ENCODE results near the gene VPS8. TPM values are rescaled to one million over a fixed set of nuclear protein-coding genes. Genes with fewer than 3 reads are reported as not detected.

VPS8 gene
- total RNA-seq, 1 experiment from 2014 or later = 39.7 TPM

DNA sequence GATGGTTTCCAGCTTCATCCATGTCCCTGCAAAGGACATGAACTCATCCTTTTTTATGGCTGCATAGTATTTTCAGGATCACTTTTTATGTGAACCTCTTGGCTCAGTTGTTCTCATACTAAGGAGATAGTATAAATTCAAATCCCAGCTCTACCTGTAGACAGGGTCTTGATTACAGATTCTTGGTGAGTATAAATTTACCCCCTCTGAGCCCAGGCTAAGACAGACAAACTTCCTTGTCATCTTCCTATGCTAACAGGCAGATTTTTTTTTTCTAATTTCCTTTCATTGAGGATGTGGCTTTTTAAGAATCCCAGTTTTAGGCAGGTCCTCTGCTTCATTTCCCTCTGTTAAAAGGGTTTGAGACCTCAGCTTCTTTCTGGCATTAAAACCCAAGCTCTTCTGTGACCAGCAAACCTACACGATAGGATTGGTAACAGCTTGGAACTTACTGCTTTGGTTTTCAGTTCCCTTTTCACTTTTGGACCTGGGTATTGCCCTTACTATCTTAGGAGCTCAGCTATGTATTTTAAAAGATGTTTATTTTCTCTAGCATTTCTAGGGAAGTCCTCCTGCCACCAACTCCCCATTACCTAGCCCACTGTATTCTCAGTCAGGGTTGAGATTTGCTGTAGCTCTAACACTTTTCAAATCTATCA, 72.5 kb downstream of the VPS8 start:
- Histone ChIP-seq H2BK120ac (ENCODE audit: low read depth, low read length, poor library complexity, severe bottlenecking) (no peak overlapping the region), H3K4me1 (ENCODE audit: insufficient read depth, low read length) (peaks cover 3% of the 10 kb centered on the region; the same call in 1 of the 2 replicates), H3K23ac (ENCODE audit: insufficient read length, low read depth, low read length) (no peak overlapping the region), H3K23me2 (ENCODE audit: insufficient read length, low read depth, low read length, poor library complexity, severe bottlenecking) (no peaks in the 10 kb centered on the region), H4K8ac (replicated peaks; ENCODE audit: insufficient read length, low read depth, low read length) (no peak overlapping the region), H3K79me2 (ENCODE audit: insufficient read depth, low read length) (no peaks in the 10 kb centered on the region), H2BK20ac (ENCODE audit: low read depth, low read length, poor library complexity, severe bottlenecking) (no peak overlapping the region), H2BK5ac (ENCODE audit: insufficient read length, low read length) (no peak overlapping the region), H3T11ph (ENCODE audit: low read length) (no peak overlapping the region), H2AFZ (ENCODE audit: low read length) (no peak overlapping the region), H4K5ac (ENCODE audit: insufficient read length, low read depth, low read length) (no peak overlapping the region), H2BK15ac (ENCODE audit: low read depth, low read length) (no peak overlapping the region), H3K4ac (ENCODE audit: low read depth, low read length) (no peak overlapping the region), H2BK12ac (ENCODE audit: insufficient read length, low read depth, low read length) (no peak overlapping the region), H4K20me1 (ENCODE audit: control insufficient read depth, insufficient read depth, insufficient read length) (no peaks in the 10 kb centered on the region), H2AK5ac (ENCODE audit: insufficient read length, low read length) (no peak overlapping the region), H3K79me1 (ENCODE audit: insufficient read depth, low read depth, low read length, poor library complexity, severe bottlenecking) (no peaks in the 10 kb centered on the region), H3K9me3 (ENCODE audit: control insufficient read depth, low read depth, low read length) (no peaks in the 10 kb centered on the region), H3K56ac (ENCODE audit: insufficient read length, low read depth, low read length) (no peak overlapping the region), H3K14ac (ENCODE audit: insufficient read depth, low read length) (no peak overlapping the region), H4K91ac (ENCODE audit: insufficient read length, low read depth, low read length) (no peak overlapping the region), H3K27me3 (ENCODE audit: insufficient read depth, low read length) (no peaks in the 10 kb centered on the region), H3K4me2 (ENCODE audit: insufficient read depth, insufficient read length, low read length) (no peak overlapping the region), H3K18ac (ENCODE audit: insufficient read length, low read depth, low read length) (no peak overlapping the region), H3K27ac (ENCODE audit: insufficient read length, low read depth, low read length) (no peak overlapping the region), H3K9ac (ENCODE audit: extremely low read depth, insufficient read length, low read length) (no peak overlapping the region)
- H3K4me3 Mint-ChIP-seq = no peak overlapping the region
- peaks cover 7 to 14% of the 10 kb centered on the region in 2 experiments for H3K4me1 Mint-ChIP-seq
- no peak overlapping the region for H3K27ac Mint-ChIP-seq
- no peaks in the 10 kb centered on the region for H3K27me3 Mint-ChIP-seq (ENCODE audit: low read depth)
- DNase-seq = no peak
- WGBS (ENCODE audit: extremely low coverage, insufficient read length, low lambda C conversion rate) = no CpG with 5 or more reads among the region's 1 CpG
- H3K9me3 Mint-ChIP-seq = no peaks in the 10 kb centered on the region
- H3K36me3 Mint-ChIP-seq (ENCODE audit: insufficient read depth in 1 of 3, low read depth in 3 of 3) = peaks cover 0 to 11% (median 3%) of the 10 kb centered on the region in 3 experiments; a peak in 3 of 7 replicates
- TF ChIP-seq, protein P1, sequence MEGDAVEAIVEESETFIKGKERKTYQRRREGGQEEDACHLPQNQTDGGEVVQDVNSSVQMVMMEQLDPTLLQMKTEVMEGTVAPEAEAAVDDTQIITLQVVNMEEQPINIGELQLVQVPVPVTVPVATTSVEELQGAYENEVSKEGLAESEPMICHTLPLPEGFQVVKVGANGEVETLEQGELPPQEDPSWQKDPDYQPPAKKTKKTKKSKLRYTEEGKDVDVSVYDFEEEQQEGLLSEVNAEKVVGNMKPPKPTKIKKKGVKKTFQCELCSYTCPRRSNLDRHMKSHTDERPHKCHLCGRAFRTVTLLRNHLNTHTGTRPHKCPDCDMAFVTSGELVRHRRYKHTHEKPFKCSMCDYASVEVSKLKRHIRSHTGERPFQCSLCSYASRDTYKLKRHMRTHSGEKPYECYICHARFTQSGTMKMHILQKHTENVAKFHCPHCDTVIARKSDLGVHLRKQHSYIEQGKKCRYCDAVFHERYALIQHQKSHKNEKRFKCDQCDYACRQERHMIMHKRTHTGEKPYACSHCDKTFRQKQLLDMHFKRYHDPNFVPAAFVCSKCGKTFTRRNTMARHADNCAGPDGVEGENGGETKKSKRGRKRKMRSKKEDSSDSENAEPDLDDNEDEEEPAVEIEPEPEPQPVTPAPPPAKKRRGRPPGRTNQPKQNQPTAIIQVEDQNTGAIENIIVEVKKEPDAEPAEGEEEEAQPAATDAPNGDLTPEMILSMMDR (conservative IDR thresholded peaks at IDR 0.05) = no peak
